Stimulated activated CD4-positive, alpha-beta T cell treated with anti-CD3 and anti-CD28 coated beads, TNF-alpha, amount 100 ng/mL, for 1 hour (primary cell): ENCODE measurements around the gene RNF224.
A peak's percentile ranks its signal among the peaks of the same experiment; 100 is the strongest.

Experiments
- DNase-seq, 3 donors: peaks; one replicate each; pipeline ENCODE4 v3.0.0-alpha.2; 2020; ENCODE audit warnings: low read depth in 3 of 3, low spot score in 1 of 3

The RNF224 gene

GRCh38 chr9:137191691-137192447, 35.4 kb upstream of the RNF224 start:
- DNase-seq, result no peak

GRCh38 chr9:137192448-137192780, 34.9 kb upstream of the RNF224 start:
- no peak for DNase-seq

GRCh38 chr9:137192859-137193258, 34.4 kb upstream of the RNF224 start:
- no peak for DNase-seq

GRCh38 chr9:137193771-137194170, 33.5 kb upstream of the RNF224 start:
- DNase-seq, result no peak

GRCh38 chr9:137194388-137194787, 32.9 kb upstream of the RNF224 start:
- DNase-seq, result no peak

- no peak for DNase-seq
Observed at GRCh38 chr9:137194909-137195308, 32.4 kb upstream of the RNF224 start.

GRCh38 chr9:137195525-137196220, 31.6 kb upstream of the RNF224 start:
- no peak for DNase-seq

- no peak for DNase-seq
Observed at GRCh38 chr9:137198051-137198901, 29.0 kb upstream of the RNF224 start.

- no peak for DNase-seq
Observed at GRCh38 chr9:137198902-137199283, 28.4 kb upstream of the RNF224 start.

GRCh38 chr9:137199411-137200121, 27.7 kb upstream of the RNF224 start:
- DNase-seq, result no peak

GRCh38 chr9:137200311-137201204, 26.7 kb upstream of the RNF224 start, which contains the start of gene TPRN:
TSS of gene TPRN (minus strand) at chr9:137200741. CDS start at chr9:137200711, 30 bp downstream.
- DNase-seq, result peak; percentile 92 to 97 (median 93)

GRCh38 chr9:137201205-137201868, 26.0 kb upstream of the RNF224 start:
- no peak for DNase-seq

GRCh38 chr9:137202966-137203365, 24.3 kb upstream of the RNF224 start:
- DNase-seq, result no peak

- no peak for DNase-seq
Observed at GRCh38 chr9:137204731-137205125, 22.6 kb upstream of the RNF224 start.

GRCh38 chr9:137205126-137206069, 21.9 kb upstream of the RNF224 start, which contains the start of the genes NDOR1 and TMEM203:
TSS of gene NDOR1 (plus strand) at chr9:137205700. CDS start at chr9:137205778, 78 bp downstream.
TSS of gene TMEM203 (minus strand) at chr9:137205648. CDS start at chr9:137205414, 234 bp downstream.
- peak; percentile 61 to 94 (median 79) for DNase-seq

GRCh38 chr9:137206602-137207001, 20.7 kb upstream of the RNF224 start:
- no peak for DNase-seq

GRCh38 chr9:137211532-137211931, 15.8 kb upstream of the RNF224 start:
- DNase-seq, result no peak

GRCh38 chr9:137212520-137212919, 14.8 kb upstream of the RNF224 start:
- no peak for DNase-seq
